GM23338 (cell line): ENCODE measurements around the gene PCGF3.

Experiments used
- CREB1 ChIP-seq: fragments of 250-450 bp; sonication (Bioruptor Pico); IDR thresholded peaks from 2 replicates; pipeline ENCODE4 v1.5.0; 2020; ENCODE audit warnings: low read depth, mild to moderate bottlenecking, moderate library complexity
- CTCF ChIP-seq, 2 experiments: fragments of 200-600 bp in 1 of 2; sonication (generic) in 1 of 2; conservative IDR thresholded peaks; 2 replicates each; pipeline versions ENCODE4 v1.5.1 to v1.6.1; 2016 to 2017; ENCODE audit warnings: antibody characterized with exemption in 2 of 2, low read depth in 2 of 2, mild to moderate bottlenecking in 2 of 2, moderate library complexity in 1 of 2
- ETS1 ChIP-seq: IDR thresholded peaks from 2 replicates; pipeline ENCODE4 v1.6.1; 2016; ENCODE audit warnings: antibody characterized with exemption
- EZH2 ChIP-seq: fragments of 200-600 bp; sonication (generic); IDR thresholded peaks from one replicate; pipeline ENCODE4 v1.8.0; 2017; ENCODE audit warnings: antibody characterized with exemption, mild to moderate bottlenecking, low read depth; ENCODE audit not compliant: unreplicated experiment
- EZH2phosphoT487 ChIP-seq: fragments of 200-600 bp; sonication (generic); IDR thresholded peaks from one replicate; pipeline ENCODE4 v1.8.1; 2018; ENCODE audit warnings: antibody characterized with exemption; ENCODE audit not compliant: unreplicated experiment
- POLR2AphosphoS5 ChIP-seq: IDR thresholded peaks from 2 replicates; pipeline ENCODE4 v1.6.1; 2016; ENCODE audit warnings: antibody characterized with exemption, low read depth
- REST ChIP-seq: IDR thresholded peaks from one replicate; pipeline ENCODE4 v1.6.1; 2018; ENCODE audit warnings: antibody characterized with exemption; ENCODE audit not compliant: unreplicated experiment

- TF ChIP-seq POLR2AphosphoS5 (no peak), CTCF (conservative IDR thresholded peaks at IDR 0.05; ENCODE audit: low read depth in 2 of 2) (no peak), REST (no peak), EZH2phosphoT487 (no peak), ETS1 (no peak), EZH2 (no peak), CREB1 (CRISPR knock-in tag) (no peak)
Observed at GRCh38 chr4:718460-718859, 12.8 kb downstream of the PCGF3 start.
